ENCODE results near the gene AKR1E2.
"Not testable (repeated sequence)": the region's sequence is repeated elsewhere in the genome, so short reads cannot be mapped to it uniquely, and the experiment has no call there.

Gene AKR1E2

GRCh38 chr10:4813023-4813422 lies 13.0 kb upstream of the AKR1E2 start:
- no peak for DNase-seq (ENCODE audit: low read depth in 4 of 4, low spot score in 1 of 4)

- no peak for DNase-seq (ENCODE audit: low read depth in 4 of 4, low spot score in 1 of 4)
These were observed 12.5 kb upstream of the AKR1E2 start for GRCh38 chr10:4813496-4813895.

GRCh38 chr10:4815646-4816180 lies 10.3 kb upstream of the AKR1E2 start:
- DNase-seq (ENCODE audit: low read depth in 4 of 4, low spot score in 1 of 4), result not testable (repeated sequence)

GRCh38 chr10:4816966-4817365 lies 9.0 kb upstream of the AKR1E2 start:
- no peak for DNase-seq (ENCODE audit: low read depth in 4 of 4, low spot score in 1 of 4)

GRCh38 chr10:4819067-4819466 lies 6.9 kb upstream of the AKR1E2 start:
- no peak for DNase-seq (ENCODE audit: low read depth in 4 of 4, low spot score in 1 of 4)

GRCh38 chr10:4819707-4820106 lies 6.3 kb upstream of the AKR1E2 start:
- no peak for DNase-seq (ENCODE audit: low read depth in 4 of 4, low spot score in 1 of 4)

- DNase-seq (ENCODE audit: low read depth in 4 of 4, low spot score in 1 of 4), result no peak
These were observed 5.1 kb upstream of the AKR1E2 start for GRCh38 chr10:4820804-4821401.

GRCh38 chr10:4822208-4822607 lies 3.8 kb upstream of the AKR1E2 start:
- no peak for DNase-seq (ENCODE audit: low read depth in 4 of 4, low spot score in 1 of 4)

GRCh38 chr10:4824791-4825310 lies 1.2 kb upstream of the AKR1E2 start:
- DNase-seq (ENCODE audit: low read depth in 4 of 4, low spot score in 1 of 4), result no peak

GRCh38 chr10:4825456-4825867 lies 545 bp upstream of the AKR1E2 start:
- DNase-seq (ENCODE audit: low read depth in 4 of 4, low spot score in 1 of 4), result no peak

- no peak for DNase-seq (ENCODE audit: low read depth in 4 of 4, low spot score in 1 of 4)
These were observed 851 bp downstream of the AKR1E2 start for GRCh38 chr10:4826792-4827324.

GRCh38 chr10:4828005-4828404 lies 2.0 kb downstream of the AKR1E2 start:
- no peak for DNase-seq (ENCODE audit: low read depth in 4 of 4, low spot score in 1 of 4)

GRCh38 chr10:4830551-4830950 lies 4.5 kb downstream of the AKR1E2 start:
- DNase-seq (ENCODE audit: low read depth in 4 of 4, low spot score in 1 of 4), result no peak

GRCh38 chr10:4831091-4831490 lies 5.1 kb downstream of the AKR1E2 start:
- DNase-seq (ENCODE audit: low read depth in 4 of 4, low spot score in 1 of 4), result no peak

- DNase-seq (ENCODE audit: low read depth in 4 of 4, low spot score in 1 of 4), result no peak
These were observed 7.3 kb downstream of the AKR1E2 start for GRCh38 chr10:4833286-4833685.

- DNase-seq (ENCODE audit: low read depth in 4 of 4, low spot score in 1 of 4), result no peak
These were observed 8.9 kb downstream of the AKR1E2 start for GRCh38 chr10:4834898-4835405.

GRCh38 chr10:4835494-4835918 lies 9.5 kb downstream of the AKR1E2 start:
- DNase-seq (ENCODE audit: low read depth in 4 of 4, low spot score in 1 of 4), result no peak

- no peak for DNase-seq (ENCODE audit: low read depth in 4 of 4, low spot score in 1 of 4)
These were observed 10.5 kb downstream of the AKR1E2 start for GRCh38 chr10:4836416-4836969.

- no peak for DNase-seq (ENCODE audit: low read depth in 4 of 4, low spot score in 1 of 4)
These were observed 11.5 kb downstream of the AKR1E2 start for GRCh38 chr10:4837551-4837950.

- DNase-seq (ENCODE audit: low read depth in 4 of 4, low spot score in 1 of 4), result no peak
These were observed 12.7 kb downstream of the AKR1E2 start for GRCh38 chr10:4838743-4839142.

- DNase-seq (ENCODE audit: low read depth in 4 of 4, low spot score in 1 of 4), result no peak
These were observed 13.3 kb downstream of the AKR1E2 start for GRCh38 chr10:4839353-4839752.

- DNase-seq (ENCODE audit: low read depth in 4 of 4, low spot score in 1 of 4), result no peak
These were observed 14.1 kb downstream of the AKR1E2 start for GRCh38 chr10:4840151-4840550.
